K562 (cell line): ENCODE measurements around the gene PAQR8. TPM values are rescaled to one million over a fixed set of nuclear protein-coding genes. Genes with fewer than 3 reads are reported as not detected.

ENCODE experiments used
- BRD9 ChIP-seq: fragments of 450-650 bp; IDR thresholded peaks from 2 replicates; pipeline ENCODE4 v1.6.1; 2018; ENCODE audit warnings: low read depth; ENCODE audit not compliant: partially characterized antibody
- DDX20 ChIP-seq: fragments of 450-650 bp; IDR thresholded peaks from 2 replicates; pipeline ENCODE4 v1.6.1; 2016; ENCODE audit warnings: missing genetic modification characterization, low read depth, mild to moderate bottlenecking, missing compliant biosample characterization, moderate library complexity
- DPF2 ChIP-seq: fragments of 450-650 bp; IDR thresholded peaks from 2 replicates; pipeline ENCODE4 v1.6.1; 2016
- ETV1 ChIP-seq: fragments of 450-650 bp; conservative IDR thresholded peaks from 2 replicates; pipeline ENCODE4 v1.6.1; 2016; ENCODE audit warnings: missing genetic modification characterization, control low read depth, low read depth, missing compliant biosample characterization
- MLLT1 ChIP-seq, 2 experiments: fragments of 450-650 bp; IDR thresholded peaks; 2 replicates each; pipeline ENCODE4 v1.6.1; 2016
- NEUROD1 ChIP-seq: fragments of 150-350 bp; IDR thresholded peaks from 2 replicates; pipeline ENCODE4 v1.6.1; 2014; ENCODE audit warnings: borderline replicate concordance, low read length, low read depth; ENCODE audit not compliant: partially characterized antibody
- PML ChIP-seq: IDR thresholded peaks from 2 replicates; pipeline ENCODE4 v1.6.1; 2012; ENCODE audit warnings: low read length, inconsistent platforms
- SUPT5H ChIP-seq: fragments of 450-650 bp; IDR thresholded peaks from 2 replicates; pipeline ENCODE4 v1.6.1; 2016
- TRIM24 ChIP-seq, 2 experiments: fragments of 450-650 bp; IDR thresholded peaks; 2 replicates each; pipeline ENCODE4 v1.6.1; 2016
- ZBED1 ChIP-seq: IDR thresholded peaks from 2 replicates; pipeline ENCODE4 v1.6.1; 2014
- ZBTB8A ChIP-seq: fragments of 450-650 bp; IDR thresholded peaks from 2 replicates; pipeline ENCODE4 v1.6.1; 2018; ENCODE audit warnings: mild to moderate bottlenecking, moderate library complexity; ENCODE audit not compliant: partially characterized antibody
- ZNF224 ChIP-seq: sonication (generic); formaldehyde crosslinking; IDR thresholded peaks from 2 replicates; pipeline ENCODE4 v1.8.0; 2022; ENCODE audit warnings: mild to moderate bottlenecking, missing genetic modification reagents
- ZNF589 ChIP-seq: fragments of 200-800 bp; sonication (Bioruptor generic); IDR thresholded peaks from 2 replicates; pipeline ENCODE4 v1.6.1; 2016; ENCODE audit warnings: low read depth, missing genetic modification characterization, missing compliant biosample characterization
- ZNF780A ChIP-seq: fragments of 250-450 bp; sonication (Bioruptor Pico); IDR thresholded peaks from 2 replicates; pipeline ENCODE4 v1.5.0; 2021; ENCODE audit warnings: mild to moderate bottlenecking
- polyA plus RNA-seq, 8 experiments: library from polyadenylated mRNA; depleted of rRNA in 4 of 8; stranded (reverse) in 5 of 8; unstranded in 3 of 8; fragments of >200 nt; fragmentation: Nextera tagmentation in 2 of 8; fragmentation: Illumina TruSeq in 1 of 8; extraction: Ambion mirVana in 2 of 8; extraction: Trizol in 1 of 8; gene quantifications; 2 replicates each; pipeline versions ENCODE4 v1.2.1 to v1.2.3, GENCODE V29; 2011 to 2014; ENCODE audit warnings: inconsistent platforms in 1 of 8, missing spikeins in 1 of 8
- total RNA-seq, 7 experiments: library from RNA; depleted of rRNA in 6 of 7; stranded (reverse); fragments of >200 nt in 6 of 7; fragmentation: Illumina TruSeq in 2 of 7; extraction: Trizol in 2 of 7; gene quantifications; 2 replicates each; pipeline versions ENCODE4 v1.2.1 to v1.2.3, GENCODE V29; 2011 to 2021; ENCODE audit warnings: low replicate concordance in 1 of 7
- TF ChIP-seq, protein P1 (sequence below): fragments of 250-450 bp; sonication (Bioruptor Pico); IDR thresholded peaks from 2 replicates; pipeline ENCODE4 v1.8.0; 2022; ENCODE audit warnings: inconsistent platforms, mild to moderate bottlenecking, moderate library complexity, borderline replicate concordance
- TF ChIP-seq, protein P2 (sequence below), 2 experiments: fragments of 450-650 bp; IDR thresholded peaks; 2 replicates each; pipeline ENCODE4 v1.6.1; 2018; ENCODE audit warnings: mild to moderate bottlenecking in 2 of 2, low read depth in 1 of 2; ENCODE audit not compliant: partially characterized antibody in 2 of 2
- TF ChIP-seq, protein P3 (sequence below): conservative IDR thresholded peaks from 2 replicates; pipeline ENCODE4 v1.6.1; 2011; ENCODE audit warnings: low read depth, mild to moderate bottlenecking, low read length; ENCODE audit not compliant: control insufficient read depth
- TF ChIP-seq, protein P4 (sequence below): fragments of 450-650 bp; conservative IDR thresholded peaks from 2 replicates; pipeline ENCODE4 v1.6.1; 2016; ENCODE audit warnings: missing genetic modification characterization, low read depth, mild to moderate bottlenecking, control low read depth, missing compliant biosample characterization

The PAQR8 gene
- total and polyA plus RNA-seq, 9 of the 15 experiments (the other 6 are each of a cell fraction or from before 2014, with no cell fraction given): 1.4 to 10.2 (median 3.5) TPM

DNA sequence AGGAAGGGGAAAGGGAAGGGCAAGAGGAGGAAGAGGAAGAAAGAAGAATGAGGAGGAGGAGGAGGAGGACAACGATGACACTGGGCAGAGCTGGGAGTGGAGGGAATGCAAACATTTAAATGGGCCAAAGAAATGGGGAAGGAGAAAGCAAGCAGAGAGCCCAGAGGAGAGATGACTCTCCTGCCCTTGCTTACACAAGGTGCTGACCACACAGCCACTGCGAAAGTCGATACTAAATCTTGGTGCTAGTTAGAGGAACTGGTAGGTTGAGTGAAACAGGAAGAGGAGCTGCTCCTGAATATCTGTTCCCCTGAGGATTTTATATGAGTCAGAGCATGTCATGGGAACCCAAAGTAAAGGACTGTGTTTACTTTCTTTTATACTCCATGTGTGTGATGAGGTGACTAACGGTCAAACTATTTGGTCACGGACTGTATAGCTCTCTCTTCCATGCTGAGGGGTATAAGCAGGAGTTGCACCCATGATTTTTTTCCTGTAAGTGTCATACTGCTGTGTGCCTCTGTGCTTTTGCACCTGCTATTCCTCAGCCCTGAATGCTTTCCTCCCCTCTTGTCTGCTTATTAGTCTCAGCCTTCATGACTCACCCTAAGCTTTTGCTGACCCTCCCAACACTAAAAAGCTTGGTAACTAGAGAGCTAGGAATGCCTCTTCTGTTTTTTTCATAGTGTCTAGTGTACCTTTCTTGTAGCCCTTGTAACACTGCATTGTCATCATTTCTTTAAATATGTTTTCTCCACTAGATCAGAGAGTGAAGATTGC, 9.5 kb upstream of the PAQR8 start (continued):
- TF ChIP-seq MLLT1 (IDR thresholded peaks at IDR 0.05) (peak in 1 of 2 experiments; percentile 62; a peak in 1 of 4 replicates), ZBTB8A (no peak), BRD9 (peak; percentile 21), ETV1 (tag) (no peak), SUPT5H (no peak), ZNF589 (CRISPR knock-in tag) (no peak), DDX20 (tag) (no peak), NEUROD1 (peak; percentile 14), DPF2 (no peak; the same call in none of the 2 replicates), ZBED1 (no peak), TRIM24 (IDR thresholded peaks at IDR 0.05) (no peak), ZNF780A (CRISPR knock-in tag) (no peak), PML (no peak; the same call in 1 of the 2 replicates), ZNF224 (CRISPR knock-in tag) (no peak)
- TF ChIP-seq, protein P1, sequence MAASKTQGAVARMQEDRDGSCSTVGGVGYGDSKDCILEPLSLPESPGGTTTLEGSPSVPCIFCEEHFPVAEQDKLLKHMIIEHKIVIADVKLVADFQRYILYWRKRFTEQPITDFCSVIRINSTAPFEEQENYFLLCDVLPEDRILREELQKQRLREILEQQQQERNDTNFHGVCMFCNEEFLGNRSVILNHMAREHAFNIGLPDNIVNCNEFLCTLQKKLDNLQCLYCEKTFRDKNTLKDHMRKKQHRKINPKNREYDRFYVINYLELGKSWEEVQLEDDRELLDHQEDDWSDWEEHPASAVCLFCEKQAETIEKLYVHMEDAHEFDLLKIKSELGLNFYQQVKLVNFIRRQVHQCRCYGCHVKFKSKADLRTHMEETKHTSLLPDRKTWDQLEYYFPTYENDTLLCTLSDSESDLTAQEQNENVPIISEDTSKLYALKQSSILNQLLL (CRISPR knock-in tag): no peak
- TF ChIP-seq, protein P2, sequence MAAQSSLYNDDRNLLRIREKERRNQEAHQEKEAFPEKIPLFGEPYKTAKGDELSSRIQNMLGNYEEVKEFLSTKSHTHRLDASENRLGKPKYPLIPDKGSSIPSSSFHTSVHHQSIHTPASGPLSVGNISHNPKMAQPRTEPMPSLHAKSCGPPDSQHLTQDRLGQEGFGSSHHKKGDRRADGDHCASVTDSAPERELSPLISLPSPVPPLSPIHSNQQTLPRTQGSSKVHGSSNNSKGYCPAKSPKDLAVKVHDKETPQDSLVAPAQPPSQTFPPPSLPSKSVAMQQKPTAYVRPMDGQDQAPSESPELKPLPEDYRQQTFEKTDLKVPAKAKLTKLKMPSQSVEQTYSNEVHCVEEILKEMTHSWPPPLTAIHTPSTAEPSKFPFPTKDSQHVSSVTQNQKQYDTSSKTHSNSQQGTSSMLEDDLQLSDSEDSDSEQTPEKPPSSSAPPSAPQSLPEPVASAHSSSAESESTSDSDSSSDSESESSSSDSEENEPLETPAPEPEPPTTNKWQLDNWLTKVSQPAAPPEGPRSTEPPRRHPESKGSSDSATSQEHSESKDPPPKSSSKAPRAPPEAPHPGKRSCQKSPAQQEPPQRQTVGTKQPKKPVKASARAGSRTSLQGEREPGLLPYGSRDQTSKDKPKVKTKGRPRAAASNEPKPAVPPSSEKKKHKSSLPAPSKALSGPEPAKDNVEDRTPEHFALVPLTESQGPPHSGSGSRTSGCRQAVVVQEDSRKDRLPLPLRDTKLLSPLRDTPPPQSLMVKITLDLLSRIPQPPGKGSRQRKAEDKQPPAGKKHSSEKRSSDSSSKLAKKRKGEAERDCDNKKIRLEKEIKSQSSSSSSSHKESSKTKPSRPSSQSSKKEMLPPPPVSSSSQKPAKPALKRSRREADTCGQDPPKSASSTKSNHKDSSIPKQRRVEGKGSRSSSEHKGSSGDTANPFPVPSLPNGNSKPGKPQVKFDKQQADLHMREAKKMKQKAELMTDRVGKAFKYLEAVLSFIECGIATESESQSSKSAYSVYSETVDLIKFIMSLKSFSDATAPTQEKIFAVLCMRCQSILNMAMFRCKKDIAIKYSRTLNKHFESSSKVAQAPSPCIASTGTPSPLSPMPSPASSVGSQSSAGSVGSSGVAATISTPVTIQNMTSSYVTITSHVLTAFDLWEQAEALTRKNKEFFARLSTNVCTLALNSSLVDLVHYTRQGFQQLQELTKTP (IDR thresholded peaks at IDR 0.05; ENCODE audit: low read depth in 1 of 2, partially characterized antibody in 2 of 2): no peak
- TF ChIP-seq, protein P3, sequence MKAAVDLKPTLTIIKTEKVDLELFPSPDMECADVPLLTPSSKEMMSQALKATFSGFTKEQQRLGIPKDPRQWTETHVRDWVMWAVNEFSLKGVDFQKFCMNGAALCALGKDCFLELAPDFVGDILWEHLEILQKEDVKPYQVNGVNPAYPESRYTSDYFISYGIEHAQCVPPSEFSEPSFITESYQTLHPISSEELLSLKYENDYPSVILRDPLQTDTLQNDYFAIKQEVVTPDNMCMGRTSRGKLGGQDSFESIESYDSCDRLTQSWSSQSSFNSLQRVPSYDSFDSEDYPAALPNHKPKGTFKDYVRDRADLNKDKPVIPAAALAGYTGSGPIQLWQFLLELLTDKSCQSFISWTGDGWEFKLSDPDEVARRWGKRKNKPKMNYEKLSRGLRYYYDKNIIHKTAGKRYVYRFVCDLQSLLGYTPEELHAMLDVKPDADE: no peak
- TF ChIP-seq, protein P4, sequence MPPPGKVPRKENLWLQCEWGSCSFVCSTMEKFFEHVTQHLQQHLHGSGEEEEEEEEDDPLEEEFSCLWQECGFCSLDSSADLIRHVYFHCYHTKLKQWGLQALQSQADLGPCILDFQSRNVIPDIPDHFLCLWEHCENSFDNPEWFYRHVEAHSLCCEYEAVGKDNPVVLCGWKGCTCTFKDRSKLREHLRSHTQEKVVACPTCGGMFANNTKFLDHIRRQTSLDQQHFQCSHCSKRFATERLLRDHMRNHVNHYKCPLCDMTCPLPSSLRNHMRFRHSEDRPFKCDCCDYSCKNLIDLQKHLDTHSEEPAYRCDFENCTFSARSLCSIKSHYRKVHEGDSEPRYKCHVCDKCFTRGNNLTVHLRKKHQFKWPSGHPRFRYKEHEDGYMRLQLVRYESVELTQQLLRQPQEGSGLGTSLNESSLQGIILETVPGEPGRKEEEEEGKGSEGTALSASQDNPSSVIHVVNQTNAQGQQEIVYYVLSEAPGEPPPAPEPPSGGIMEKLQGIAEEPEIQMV (tag): no peak
